CD4-positive, alpha-beta T cell (primary cell): ENCODE measurements around the gene HLA-DOB. TPM values are rescaled to one million over a fixed set of nuclear protein-coding genes. Genes with fewer than 3 reads are reported as not detected.

Source experiments
- ATAC-seq: fragments of 200-7000 bp; cut with Tn5 transposase; one replicate; pipeline ENCODE4 v1.10.0; 2022; ENCODE audit warnings: mild to moderate bottlenecking; ENCODE audit not compliant: poor library complexity
- CTCF ChIA-PET: fragments of 350-600 bp; sonication (Branson Sonifier 250); formaldehyde crosslinking; loops from one replicate; lab custom pipeline; 2021; ENCODE audit warnings: antibody characterized with exemption, inconsistent platforms; lab: Charles Lee
- POLR2A ChIA-PET: fragments of 350-600 bp; sonication (Branson Sonifier 250); formaldehyde crosslinking; loops from one replicate; lab custom pipeline; 2021; ENCODE audit warnings: antibody characterized with exemption, inconsistent platforms; lab: Charles Lee
- DNase-seq, 14 experiments: peaks; one replicate each; pipeline ENCODE4 v3.0.0-alpha.2; 2013 to 2020; ENCODE audit warnings: mixed read lengths in 2 of 14
- H3K27ac ChIP-seq, 2 donors: one replicate each; pipeline versions ENCODE4 v1.5.1 to v1.7.0; 2013; ENCODE audit warnings: low read length in 2 of 2, low read depth in 1 of 2, mild to moderate bottlenecking in 1 of 2
- H3K27me3 ChIP-seq, 2 experiments: 1 replicate in 1 of 2; 2 replicates in 1 of 2; pipeline versions ENCODE4 v1.6.1 to v1.7.0; 2013; ENCODE audit warnings: low read length in 2 of 2, control low read depth in 1 of 2, mild to moderate bottlenecking in 1 of 2, moderate library complexity in 1 of 2; ENCODE audit not compliant: insufficient read depth in 2 of 2, control insufficient read depth in 1 of 2
- H3K36me3 ChIP-seq: one replicate; pipeline ENCODE4 v1.6.1; 2013; ENCODE audit warnings: low read length, control low read depth; ENCODE audit not compliant: insufficient read depth
- H3K4me1 ChIP-seq: one replicate; pipeline ENCODE4 v1.6.1; 2013; ENCODE audit warnings: low read length, control low read depth; ENCODE audit not compliant: insufficient read depth
- H3K4me3 ChIP-seq: one replicate; pipeline ENCODE4 v1.5.1; 2013; ENCODE audit warnings: mild to moderate bottlenecking, low read length, moderate library complexity
- H3K9me3 ChIP-seq, 2 experiments: 1 replicate in 1 of 2; 2 replicates in 1 of 2; pipeline versions ENCODE4 v1.6.1 to v1.7.0; 2013; ENCODE audit warnings: low read length in 2 of 2, mild to moderate bottlenecking in 2 of 2, control low read depth in 1 of 2, moderate library complexity in 1 of 2; ENCODE audit not compliant: control insufficient read depth in 1 of 2, insufficient read depth in 1 of 2
- H3K27ac Mint-ChIP-seq: one replicate; pipeline ENCODE4 v1.8.0; 2020; ENCODE audit warnings: mixed read lengths
- H3K27me3 Mint-ChIP-seq: one replicate; pipeline ENCODE4 v1.8.0; 2021; ENCODE audit warnings: mixed read lengths
- H3K36me3 Mint-ChIP-seq: one replicate; pipeline ENCODE4 v1.8.0; 2021; ENCODE audit warnings: low read depth, mixed read lengths
- H3K4me1 Mint-ChIP-seq: one replicate; pipeline ENCODE4 v1.8.0; 2021; ENCODE audit warnings: low read depth, mixed read lengths
- H3K4me3 Mint-ChIP-seq: one replicate; pipeline ENCODE4 v1.8.0; 2020; ENCODE audit warnings: mild to moderate bottlenecking, mixed read lengths
- H3K9me3 Mint-ChIP-seq: one replicate; pipeline ENCODE4 v1.8.0; 2020; ENCODE audit warnings: mixed read lengths
- CTCF ChIP-seq: fragments of 200-600 bp; IDR thresholded peaks from one replicate; pipeline ENCODE4 v1.8.0; 2022; ENCODE audit warnings: antibody characterized with exemption, mild to moderate bottlenecking
- intact Hi-C, 2 experiments: fragments of 100-400 bp; cut with DNase I in 1 of 2; cut with micrococcal nuclease in 1 of 2; formaldehyde crosslinking; loops; one replicate each; pipeline versions ENCODE4 v1.15.1 to v1.9.0; 2023 to 2025; cut with DNase I, micrococcal nuclease
- total RNA-seq, 174 experiments: library from RNA in 2 of 174; stranded (reverse) in 2 of 174; gene quantifications; one replicate each; pipeline ENCODE4 v1.2.3 and lab custom pipeline; 2021 to 2026

HLA-DOB gene
- total RNA-seq, 2 experiments from 2014 or later, result 2.9 to 3.2 TPM

- POLR2A ChIA-PET, result interaction anchor here (0.7 to 11.2 kb wide), 14 partner anchors 9 to 866 kb away, joined by 3 to 901 read pairs (median 12); partner anchors contain the start of genes BRD2, DXO, HLA-DMA and PSMB9
- H3K36me3 Mint-ChIP-seq, result peaks cover 87% of the 10 kb centered on the region
- intact Hi-C loops, result loop anchor here (1.0 to 2.0 kb wide), 3 partner anchors 17 to 135 kb away; partner anchors contain the start of gene PSMB9 (in 2 of the 2)
These were observed 20.9 kb upstream of the HLA-DOB start for GRCh38 chr6:32837651-32838113.

GRCh38 chr6:32836873-32837272, 20.1 kb upstream of the HLA-DOB start:
- peak overlapping the region; percentile 99 for H3K27ac Mint-ChIP-seq
- Histone ChIP-seq H3K4me1 (peaks cover 55% of the 10 kb centered on the region), H3K36me3 (peaks cover 68% of the 10 kb centered on the region), H3K27me3 (no peaks in the 10 kb centered on the region), H3K4me3 (no peak overlapping the region), H3K27ac (no peak overlapping the region), H3K9me3 (no peaks in the 10 kb centered on the region)
- H3K27me3 Mint-ChIP-seq, result no peaks in the 10 kb centered on the region
- H3K9me3 Mint-ChIP-seq, result no peaks in the 10 kb centered on the region
- peak overlapping the region; percentile 97 for H3K4me3 Mint-ChIP-seq
- peaks cover 87% of the 10 kb centered on the region for H3K36me3 Mint-ChIP-seq
- no peak for ATAC-seq
- peaks cover 86% of the 10 kb centered on the region for H3K4me1 Mint-ChIP-seq
- TF ChIP-seq CTCF, result no peak
- CTCF ChIA-PET, result interaction anchor here (6.8 kb wide), 1 partner anchor 32 kb away, joined by 186 read pairs; no protein-coding TSS in a partner anchor
- DNase-seq, result no peak
- POLR2A ChIA-PET, result interaction anchor here (2.5 to 11.2 kb wide), 4 partner anchors 20 to 147 kb away, joined by 13 to 901 read pairs (median 363); partner anchors contain the start of genes BRD2, PSMB9 and TAP1
- intact Hi-C loops, result no loop called here

More at GRCh38 chr6:32837651-32838113, 20.9 kb upstream of the HLA-DOB start:
- ATAC-seq (no peak), DNase-seq (no peak)
- CTCF ChIA-PET, result interaction anchor here (0.9 to 6.8 kb wide), 10 partner anchors 10 to 146 kb away, joined by 3 to 288 read pairs (median 10); partner anchors contain the start of genes PSMB9 and TAP1
- Mint-ChIP-seq H3K4me3 (peak overlapping the region; percentile 97), H3K27me3 (no peaks in the 10 kb centered on the region), H3K4me1 (peaks cover 94% of the 10 kb centered on the region), H3K27ac (peak overlapping the region; percentile 99), H3K9me3 (no peaks in the 10 kb centered on the region)
- H3K36me3 ChIP-seq, result peaks cover 68% of the 10 kb centered on the region
- no peak for TF ChIP-seq CTCF
- no peaks in the 10 kb centered on the region for H3K27me3 ChIP-seq
- H3K4me3 ChIP-seq, result peak overlapping the region; percentile 77
- H3K4me1 ChIP-seq, result peaks cover 63% of the 10 kb centered on the region
- H3K9me3 ChIP-seq, result no peaks in the 10 kb centered on the region
- H3K27ac ChIP-seq, result peak overlapping the region; percentile 76 to 87

- intact Hi-C loops, result no loop called here
These were observed 18.5 kb upstream of the HLA-DOB start for GRCh38 chr6:32835167-32835893.

More at GRCh38 chr6:32835167-32835893, 18.5 kb upstream of the HLA-DOB start:
- H3K27ac ChIP-seq, result no peak overlapping the region
- no peak for ATAC-seq
- Mint-ChIP-seq H3K4me1 (peaks cover 76% of the 10 kb centered on the region), H3K27me3 (no peaks in the 10 kb centered on the region), H3K9me3 (no peaks in the 10 kb centered on the region), H3K4me3 (peak overlapping the region; percentile 97), H3K27ac (peak overlapping the region; percentile 99), H3K36me3 (peaks cover 88% of the 10 kb centered on the region)
- ChIA-PET CTCF (interaction anchor here (2.3 kb wide), 1 partner anchor 33 kb away, joined by 8 read pairs; no protein-coding TSS in a partner anchor), POLR2A (interaction anchor here (0.8 to 1.2 kb wide), 3 partner anchors 10 to 136 kb away, joined by 3 read pairs; no protein-coding TSS in a partner anchor)
- H3K9me3 ChIP-seq, result no peaks in the 10 kb centered on the region
- H3K4me1 ChIP-seq, result peaks cover 41% of the 10 kb centered on the region
- H3K27me3 ChIP-seq, result no peaks in the 10 kb centered on the region
- DNase-seq, result no peak
- TF ChIP-seq CTCF, result no peak
- H3K36me3 ChIP-seq, result peaks cover 69% of the 10 kb centered on the region
- H3K4me3 ChIP-seq, result no peak overlapping the region
